GM23338 (cell line): ENCODE measurements around the gene CACNA1B. TPM values are rescaled to one million over a fixed set of nuclear protein-coding genes. Genes with fewer than 3 reads are reported as not detected.
A peak's percentile ranks its signal among the peaks of the same experiment; 100 is the strongest.

Experiments used
- ATAC-seq: fragments of 200-7000 bp; cut with Tn5 transposase; 3 replicates; pipeline ENCODE4 v1.9.1; 2020
- DNase-seq: peaks from one replicate; pipeline ENCODE4 v3.0.0-alpha.2; 2015; ENCODE audit warnings: low spot score
- H2AFZ ChIP-seq: fragments of 200-600 bp; sonication (generic); 2 replicates; pipeline ENCODE4 v1.8.0; 2016; ENCODE audit warnings: antibody characterized with exemption, mild to moderate bottlenecking, moderate library complexity
- H3F3A ChIP-seq: fragments of 200-600 bp; sonication (generic); replicated peaks from 2 replicates; pipeline ENCODE4 v1.8.0; 2017; ENCODE audit warnings: antibody characterized with exemption, mixed run types, low read depth
- H3K27ac ChIP-seq: fragments of 200-600 bp; sonication (generic); 2 replicates; pipeline ENCODE4 v1.6.1; 2016; ENCODE audit warnings: low read depth
- H3K27me3 ChIP-seq: fragments of 200-600 bp; sonication (generic); 2 replicates; pipeline ENCODE4 v1.8.0; 2016; ENCODE audit warnings: mild to moderate bottlenecking, mixed run types, moderate library complexity; ENCODE audit not compliant: insufficient read depth
- H3K36me3 ChIP-seq: fragments of 200-600 bp; sonication (generic); 2 replicates; pipeline ENCODE4 v1.8.0; 2016; ENCODE audit warnings: mild to moderate bottlenecking; ENCODE audit not compliant: insufficient read depth
- H3K4me1 ChIP-seq: fragments of 200-600 bp; sonication (generic); 2 replicates; pipeline ENCODE4 v1.8.0; 2016; ENCODE audit warnings: mild to moderate bottlenecking, moderate library complexity; ENCODE audit not compliant: insufficient read depth
- H3K4me2 ChIP-seq: fragments of 200-600 bp; sonication (generic); 2 replicates; pipeline ENCODE4 v1.7.1; 2017; ENCODE audit warnings: mixed run types
- H3K4me3 ChIP-seq: fragments of 200-600 bp; sonication (generic); 2 replicates; pipeline ENCODE4 v1.6.1; 2016; ENCODE audit warnings: mixed run types
- H3K79me2 ChIP-seq: fragments of 200-600 bp; sonication (generic); replicated peaks from 2 replicates; pipeline ENCODE4 v1.8.0; 2017; ENCODE audit warnings: mild to moderate bottlenecking; ENCODE audit not compliant: insufficient read depth
- H3K9me2 ChIP-seq: fragments of 200-600 bp; sonication (generic); 2 replicates; pipeline ENCODE4 v1.8.0; 2017; ENCODE audit not compliant: insufficient read depth
- H4K20me1 ChIP-seq: fragments of 200-600 bp; sonication (generic); replicated peaks from 2 replicates; pipeline ENCODE4 v1.8.0; 2017; ENCODE audit warnings: mild to moderate bottlenecking; ENCODE audit not compliant: insufficient read depth
- H3K27ac Mint-ChIP-seq: 2 replicates; pipeline ENCODE4 v1.8.0; 2020; ENCODE audit warnings: inconsistent platforms, mild to moderate bottlenecking, moderate library complexity, mixed read lengths
- H3K27me3 Mint-ChIP-seq: 3 replicates; pipeline ENCODE4 v1.8.0; 2022; ENCODE audit warnings: low read depth, mild to moderate bottlenecking, moderate library complexity, mixed read lengths, inconsistent platforms; ENCODE audit not compliant: insufficient read depth, poor library complexity
- H3K36me3 Mint-ChIP-seq: 3 replicates; pipeline ENCODE4 v1.8.0; 2021; ENCODE audit warnings: low read depth, mild to moderate bottlenecking, inconsistent platforms, moderate library complexity, mixed read lengths
- H3K4me1 Mint-ChIP-seq: 3 replicates; pipeline ENCODE4 v1.8.0; 2020; ENCODE audit warnings: mild to moderate bottlenecking, inconsistent platforms, mixed read lengths
- H3K4me3 Mint-ChIP-seq: 3 replicates; pipeline ENCODE4 v1.8.0; 2021; ENCODE audit warnings: moderate library complexity, mild to moderate bottlenecking, inconsistent platforms, mixed read lengths
- H3K9me3 Mint-ChIP-seq: 3 replicates; pipeline ENCODE4 v1.8.0; 2020; ENCODE audit warnings: moderate library complexity, mild to moderate bottlenecking, inconsistent platforms, mixed read lengths
- CREB1 ChIP-seq: fragments of 250-450 bp; sonication (Bioruptor Pico); IDR thresholded peaks from 2 replicates; pipeline ENCODE4 v1.5.0; 2020; ENCODE audit warnings: low read depth, mild to moderate bottlenecking, moderate library complexity
- EZH2 ChIP-seq: fragments of 200-600 bp; sonication (generic); IDR thresholded peaks from one replicate; pipeline ENCODE4 v1.8.0; 2017; ENCODE audit warnings: antibody characterized with exemption, mild to moderate bottlenecking, low read depth; ENCODE audit not compliant: unreplicated experiment
- EZH2phosphoT487 ChIP-seq: fragments of 200-600 bp; sonication (generic); IDR thresholded peaks from one replicate; pipeline ENCODE4 v1.8.1; 2018; ENCODE audit warnings: antibody characterized with exemption; ENCODE audit not compliant: unreplicated experiment
- JUNB ChIP-seq: IDR thresholded peaks from one replicate; pipeline ENCODE4 v1.6.1; 2016; ENCODE audit warnings: antibody characterized with exemption; ENCODE audit not compliant: unreplicated experiment
- STAT1 ChIP-seq: IDR thresholded peaks from one replicate; pipeline ENCODE4 v1.6.1; 2016; ENCODE audit warnings: antibody characterized with exemption; ENCODE audit not compliant: unreplicated experiment
- ZNF114 ChIP-seq: fragments of 250-450 bp; sonication (Bioruptor Pico); IDR thresholded peaks from 2 replicates; pipeline ENCODE4 v1.5.0; 2020; ENCODE audit warnings: mild to moderate bottlenecking, moderate library complexity
- ZNF331 ChIP-seq: fragments of 250-450 bp; sonication (Bioruptor Pico); IDR thresholded peaks from 2 replicates; pipeline ENCODE4 v1.5.0; 2020; ENCODE audit warnings: low read depth, mild to moderate bottlenecking, moderate library complexity
- polyA plus RNA-seq: library from polyadenylated mRNA; unstranded; fragments of >200 nt; fragmentation: Nextera tagmentation; extraction: Ambion mirVana; gene quantifications from 2 replicates; pipeline ENCODE4 v1.2.1, GENCODE V29; 2016
- total RNA-seq: library from RNA; depleted of rRNA; stranded (reverse); fragments of >200 nt; shearing (Covaris generic); gene quantifications from 2 replicates; pipeline ENCODE4 v1.2.3, GENCODE V29; 2014
- TF ChIP-seq, protein P1 (sequence below): IDR thresholded peaks from one replicate; pipeline ENCODE4 v1.6.1; 2018; ENCODE audit warnings: antibody characterized with exemption; ENCODE audit not compliant: unreplicated experiment
- TF ChIP-seq, protein P2 (sequence below), 2 experiments: fragments of 200-600 bp in 1 of 2; sonication (generic) in 1 of 2; conservative IDR thresholded peaks; 2 replicates each; pipeline versions ENCODE4 v1.5.1 to v1.6.1; 2016 to 2017; ENCODE audit warnings: antibody characterized with exemption in 2 of 2, low read depth in 2 of 2, mild to moderate bottlenecking in 2 of 2, moderate library complexity in 1 of 2

The CACNA1B gene
- total and polyA plus RNA-seq, 2 experiments from 2014 or later = 1.1 to 10.4 TPM

GRCh38 chr9:137828527-137829259 lies 48.9 kb upstream of the CACNA1B start:
- H3K4me1 ChIP-seq = no peaks in the 10 kb centered on the region
- peaks cover 30% of the 10 kb centered on the region for H3K79me2 ChIP-seq
- peak; percentile 92 for ATAC-seq
- H3K27ac Mint-ChIP-seq = no peak overlapping the region
- H3K4me3 Mint-ChIP-seq = no peak overlapping the region; the same call in 2 of the 3 replicates
- H4K20me1 ChIP-seq = peaks cover 7% of the 10 kb centered on the region; the same call in 1 of the 2 replicates
- no peak overlapping the region for H3K27ac ChIP-seq
- H3K4me2 ChIP-seq = no peak overlapping the region
- no peak for TF ChIP-seq ZNF331 (CRISPR knock-in tag)
- TF ChIP-seq, protein P1, sequence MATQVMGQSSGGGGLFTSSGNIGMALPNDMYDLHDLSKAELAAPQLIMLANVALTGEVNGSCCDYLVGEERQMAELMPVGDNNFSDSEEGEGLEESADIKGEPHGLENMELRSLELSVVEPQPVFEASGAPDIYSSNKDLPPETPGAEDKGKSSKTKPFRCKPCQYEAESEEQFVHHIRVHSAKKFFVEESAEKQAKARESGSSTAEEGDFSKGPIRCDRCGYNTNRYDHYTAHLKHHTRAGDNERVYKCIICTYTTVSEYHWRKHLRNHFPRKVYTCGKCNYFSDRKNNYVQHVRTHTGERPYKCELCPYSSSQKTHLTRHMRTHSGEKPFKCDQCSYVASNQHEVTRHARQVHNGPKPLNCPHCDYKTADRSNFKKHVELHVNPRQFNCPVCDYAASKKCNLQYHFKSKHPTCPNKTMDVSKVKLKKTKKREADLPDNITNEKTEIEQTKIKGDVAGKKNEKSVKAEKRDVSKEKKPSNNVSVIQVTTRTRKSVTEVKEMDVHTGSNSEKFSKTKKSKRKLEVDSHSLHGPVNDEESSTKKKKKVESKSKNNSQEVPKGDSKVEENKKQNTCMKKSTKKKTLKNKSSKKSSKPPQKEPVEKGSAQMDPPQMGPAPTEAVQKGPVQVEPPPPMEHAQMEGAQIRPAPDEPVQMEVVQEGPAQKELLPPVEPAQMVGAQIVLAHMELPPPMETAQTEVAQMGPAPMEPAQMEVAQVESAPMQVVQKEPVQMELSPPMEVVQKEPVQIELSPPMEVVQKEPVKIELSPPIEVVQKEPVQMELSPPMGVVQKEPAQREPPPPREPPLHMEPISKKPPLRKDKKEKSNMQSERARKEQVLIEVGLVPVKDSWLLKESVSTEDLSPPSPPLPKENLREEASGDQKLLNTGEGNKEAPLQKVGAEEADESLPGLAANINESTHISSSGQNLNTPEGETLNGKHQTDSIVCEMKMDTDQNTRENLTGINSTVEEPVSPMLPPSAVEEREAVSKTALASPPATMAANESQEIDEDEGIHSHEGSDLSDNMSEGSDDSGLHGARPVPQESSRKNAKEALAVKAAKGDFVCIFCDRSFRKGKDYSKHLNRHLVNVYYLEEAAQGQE = peak; percentile 95
- H2AFZ ChIP-seq = no peak overlapping the region
- H3K9me2 ChIP-seq = no peaks in the 10 kb centered on the region
- H3K27me3 Mint-ChIP-seq = peaks cover 4% of the 10 kb centered on the region
- peaks cover 8% of the 10 kb centered on the region for H3K36me3 ChIP-seq
- H3K36me3 Mint-ChIP-seq = peaks cover 70% of the 10 kb centered on the region
- no peaks in the 10 kb centered on the region; the same call in 1 of the 3 replicates for H3K9me3 Mint-ChIP-seq
- H3K4me1 Mint-ChIP-seq = no peaks in the 10 kb centered on the region; the same call in 2 of the 3 replicates
- H3K4me3 ChIP-seq = no peak overlapping the region
- DNase-seq = peak; percentile 79
- 0 out of 2 replicates have a peak, but pooled peaks cover 4% of the 10 kb centered on the region for H3F3A ChIP-seq
- no peaks in the 10 kb centered on the region for H3K27me3 ChIP-seq

- Histone ChIP-seq H3K4me1 (no peaks in the 10 kb centered on the region), H3K36me3 (peaks cover 5% of the 10 kb centered on the region), H4K20me1 (peaks cover 7% of the 10 kb centered on the region; the same call in 1 of the 2 replicates), H3F3A (0 out of 2 replicates have a peak, but pooled peaks cover 4% of the 10 kb centered on the region), H3K4me3 (no peak overlapping the region), H3K27ac (0 out of 2 replicates have a peak overlapping the region, but pooled peaks have one; percentile 19), H3K27me3 (no peaks in the 10 kb centered on the region), H2AFZ (no peak overlapping the region), H3K79me2 (peaks cover 23% of the 10 kb centered on the region), H3K9me2 (no peaks in the 10 kb centered on the region), H3K4me2 (no peak overlapping the region)
- Mint-ChIP-seq H3K27ac (no peak overlapping the region), H3K4me3 (no peak overlapping the region; the same call in 2 of the 3 replicates), H3K4me1 (no peaks in the 10 kb centered on the region; the same call in 2 of the 3 replicates), H3K9me3 (no peaks in the 10 kb centered on the region; the same call in 2 of the 3 replicates), H3K27me3 (peaks cover 4% of the 10 kb centered on the region), H3K36me3 (peaks cover 65% of the 10 kb centered on the region)
- ATAC-seq = no peak
- DNase-seq = no peak
- no peak for TF ChIP-seq STAT1
- TF ChIP-seq CREB1 = no peak
- no peak for TF ChIP-seq ZNF331 (CRISPR knock-in tag)
- TF ChIP-seq, protein P1 = no peak
- no peak for TF ChIP-seq EZH2
- TF ChIP-seq JUNB = no peak
- no peak for TF ChIP-seq ZNF114 (CRISPR knock-in tag)
- no peak for TF ChIP-seq EZH2phosphoT487
- TF ChIP-seq, protein P2, sequence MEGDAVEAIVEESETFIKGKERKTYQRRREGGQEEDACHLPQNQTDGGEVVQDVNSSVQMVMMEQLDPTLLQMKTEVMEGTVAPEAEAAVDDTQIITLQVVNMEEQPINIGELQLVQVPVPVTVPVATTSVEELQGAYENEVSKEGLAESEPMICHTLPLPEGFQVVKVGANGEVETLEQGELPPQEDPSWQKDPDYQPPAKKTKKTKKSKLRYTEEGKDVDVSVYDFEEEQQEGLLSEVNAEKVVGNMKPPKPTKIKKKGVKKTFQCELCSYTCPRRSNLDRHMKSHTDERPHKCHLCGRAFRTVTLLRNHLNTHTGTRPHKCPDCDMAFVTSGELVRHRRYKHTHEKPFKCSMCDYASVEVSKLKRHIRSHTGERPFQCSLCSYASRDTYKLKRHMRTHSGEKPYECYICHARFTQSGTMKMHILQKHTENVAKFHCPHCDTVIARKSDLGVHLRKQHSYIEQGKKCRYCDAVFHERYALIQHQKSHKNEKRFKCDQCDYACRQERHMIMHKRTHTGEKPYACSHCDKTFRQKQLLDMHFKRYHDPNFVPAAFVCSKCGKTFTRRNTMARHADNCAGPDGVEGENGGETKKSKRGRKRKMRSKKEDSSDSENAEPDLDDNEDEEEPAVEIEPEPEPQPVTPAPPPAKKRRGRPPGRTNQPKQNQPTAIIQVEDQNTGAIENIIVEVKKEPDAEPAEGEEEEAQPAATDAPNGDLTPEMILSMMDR (conservative IDR thresholded peaks at IDR 0.05; ENCODE audit: low read depth in 2 of 2) = no peak
Observed at GRCh38 chr9:137829260-137829996, 48.2 kb upstream of the CACNA1B start.
